GM19193 (cell line): ENCODE measurements around the gene AGPAT4.

Experiments used
- POLR2A ChIP-seq: IDR thresholded peaks from 4 replicates; pipeline ENCODE4 v1.6.1; 2011; ENCODE audit not compliant: insufficient read depth, insufficient read length; ENCODE audit errors: extremely low read depth

AGPAT4 gene

DNA sequence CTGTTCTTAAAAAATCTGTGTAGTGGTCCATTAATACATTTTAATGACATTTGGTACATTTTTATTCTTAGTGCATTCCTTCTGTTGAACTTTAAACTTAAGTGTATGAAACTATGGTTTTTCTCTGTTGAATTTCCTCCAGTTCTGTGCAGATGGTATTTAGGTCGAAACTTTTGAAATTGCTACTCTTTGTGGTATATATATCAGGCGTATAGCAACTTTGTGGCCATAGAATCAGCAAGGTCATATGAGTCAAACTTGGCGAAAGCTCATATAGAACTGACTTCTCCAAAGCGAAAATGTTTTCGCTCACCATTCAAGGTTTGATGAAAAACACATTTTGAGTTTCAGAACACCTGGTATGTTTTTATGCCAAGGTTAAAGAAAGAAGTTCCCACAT, 188.6 kb downstream of the AGPAT4 start:
- TF ChIP-seq POLR2A, result no peak

DNA sequence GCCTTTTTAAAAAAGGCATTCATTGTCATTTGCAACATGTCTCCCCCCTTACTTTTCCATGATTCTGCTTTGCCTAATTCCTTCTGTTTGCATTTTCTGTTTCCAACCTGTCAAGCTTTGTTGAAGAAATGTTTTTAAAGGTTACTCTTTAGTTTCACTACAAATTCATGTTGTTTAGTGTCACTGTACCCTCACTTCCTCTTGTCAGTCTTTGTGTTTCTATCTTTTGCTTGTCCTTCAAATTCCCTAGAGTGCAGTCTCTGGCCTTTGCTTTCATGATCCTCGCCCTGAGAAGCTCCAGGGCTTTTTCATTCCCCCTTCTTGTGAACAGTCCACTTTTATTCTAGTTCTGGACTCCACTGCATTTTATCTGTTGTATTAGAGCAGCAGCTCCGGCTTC, 191.6 kb downstream of the AGPAT4 start:
- TF ChIP-seq POLR2A, result no peak

DNA sequence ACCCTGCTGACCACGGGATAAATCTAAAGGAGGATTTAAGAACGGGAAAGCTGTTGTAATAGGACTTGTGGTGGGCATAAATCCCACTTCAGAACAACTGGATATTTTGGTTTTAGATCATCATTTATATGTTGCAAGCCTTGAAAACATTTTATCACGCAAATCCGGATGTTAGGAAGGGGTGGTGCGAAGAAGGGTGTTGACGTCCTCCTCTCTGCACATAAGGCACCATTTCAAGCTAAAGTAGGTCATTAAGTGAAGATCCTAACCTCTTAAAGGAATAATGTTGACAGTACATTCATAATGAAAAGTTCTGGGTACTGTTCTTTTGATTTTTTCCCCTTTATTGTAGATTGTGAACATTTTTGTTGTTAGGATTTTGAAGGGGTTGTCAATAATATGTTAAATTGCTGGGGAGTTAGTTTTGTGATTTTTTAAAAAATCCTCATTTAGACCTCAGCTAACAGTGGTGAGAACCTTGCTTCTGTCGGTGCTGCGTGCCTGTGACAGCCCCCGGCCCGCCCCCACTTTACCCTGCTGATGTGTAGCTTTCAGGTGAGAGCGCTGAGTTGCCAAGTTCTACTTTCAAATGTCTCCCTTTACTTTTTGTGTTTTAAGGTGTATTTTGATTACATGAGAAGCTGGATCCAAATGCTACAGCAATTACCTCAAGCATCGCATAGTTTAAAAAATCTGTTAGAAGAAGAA, 193.4 kb downstream of the AGPAT4 start:
- TF ChIP-seq POLR2A, result no peak
